ENCODE results near the gene GPC6. TPM values are rescaled to one million over a fixed set of nuclear protein-coding genes. Genes with fewer than 3 reads are reported as not detected.

GPC6 gene
- total RNA-seq, 1 donor from 2014 or later = 5.5 TPM

- no peak for TF ChIP-seq CTCF (IDR thresholded peaks at IDR 0.05; ENCODE audit: insufficient read depth, low read length, severe bottlenecking)
- Histone ChIP-seq H3K36me3 (ENCODE audit: control insufficient read depth, insufficient read depth, low read length) (no peaks in the 10 kb centered on the region), H3K27me3 (ENCODE audit: control insufficient read depth, insufficient read depth, low read length) (no peaks in the 10 kb centered on the region), H3K4me3 (ENCODE audit: low read depth, low read length) (no peak overlapping the region)
- no peak for FAIRE-seq
- DNase-seq (ENCODE audit: low read depth) = peak; percentile 92
Observed at GRCh38 chr13:93249364-93250306, 23.0 kb downstream of the GPC6 start.

DNA sequence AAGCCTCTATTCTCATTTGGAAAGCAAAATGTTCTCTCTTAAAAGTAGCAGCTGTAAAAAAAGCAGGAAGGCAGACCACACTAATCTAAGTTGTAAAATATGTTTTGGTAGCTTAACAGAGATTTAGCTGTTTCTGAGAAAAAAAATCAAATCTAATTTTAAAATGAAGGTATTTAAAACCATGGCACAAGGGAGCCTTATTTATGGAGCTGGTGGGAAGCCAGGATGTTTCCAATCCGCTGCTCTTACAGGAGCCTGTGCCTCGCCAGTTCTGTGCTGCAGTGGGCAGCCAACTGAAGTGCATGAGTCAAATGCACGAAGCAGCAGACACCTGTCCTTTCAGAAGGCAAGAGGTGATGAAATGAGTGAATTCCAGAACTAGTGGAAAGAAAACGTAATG is 28.2 kb downstream of the GPC6 start:
- DNase-seq (ENCODE audit: low read depth) (no peak), FAIRE-seq (no peak)
- no peak for TF ChIP-seq CTCF (IDR thresholded peaks at IDR 0.05; ENCODE audit: insufficient read depth, low read length, severe bottlenecking)
- Histone ChIP-seq H3K4me3 (ENCODE audit: low read depth, low read length) (no peak overlapping the region), H3K27me3 (ENCODE audit: control insufficient read depth, insufficient read depth, low read length) (no peaks in the 10 kb centered on the region), H3K36me3 (ENCODE audit: control insufficient read depth, insufficient read depth, low read length) (no peaks in the 10 kb centered on the region)

DNA sequence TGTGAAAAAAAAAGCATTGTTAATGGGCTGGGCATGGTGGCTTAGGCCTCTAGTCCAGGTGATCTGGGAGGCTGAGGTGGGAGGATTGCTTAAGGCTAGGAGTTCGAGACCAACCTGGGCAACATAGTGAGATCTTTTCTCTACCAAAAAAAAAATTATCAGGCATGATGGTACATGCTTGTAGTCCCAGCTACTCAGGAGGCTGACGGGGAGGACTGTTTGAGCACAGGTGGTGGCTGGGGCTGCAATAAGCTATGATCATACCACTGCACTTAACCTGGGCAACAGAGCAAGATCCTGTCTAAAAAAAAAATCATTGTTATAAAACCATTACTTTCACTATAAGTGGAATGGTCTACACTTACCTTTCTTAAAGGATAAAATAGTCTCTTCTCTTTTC is 30.4 kb downstream of the GPC6 start:
- no peaks in the 10 kb centered on the region for H3K27me3 ChIP-seq (ENCODE audit: control insufficient read depth, insufficient read depth, low read length)
- no peak for DNase-seq (ENCODE audit: low read depth)
- no peak for TF ChIP-seq CTCF (IDR thresholded peaks at IDR 0.05; ENCODE audit: insufficient read depth, low read length, severe bottlenecking)
- H3K36me3 ChIP-seq (ENCODE audit: control insufficient read depth, insufficient read depth, low read length) = no peaks in the 10 kb centered on the region
- H3K4me3 ChIP-seq (ENCODE audit: low read depth, low read length) = no peak overlapping the region
- no peak for FAIRE-seq

GRCh38 chr13:93259527-93260080 is 33.0 kb downstream of the GPC6 start:
- Histone ChIP-seq H3K4me3 (ENCODE audit: low read depth, low read length) (no peak overlapping the region), H3K27me3 (ENCODE audit: control insufficient read depth, insufficient read depth, low read length) (no peaks in the 10 kb centered on the region), H3K36me3 (ENCODE audit: control insufficient read depth, insufficient read depth, low read length) (no peaks in the 10 kb centered on the region)
- FAIRE-seq (no peak), DNase-seq (ENCODE audit: low read depth) (peak; percentile 32)
- no peak for TF ChIP-seq CTCF (IDR thresholded peaks at IDR 0.05; ENCODE audit: insufficient read depth, low read length, severe bottlenecking)

GRCh38 chr13:93260591-93260990 is 34.0 kb downstream of the GPC6 start:
- Histone ChIP-seq H3K4me3 (ENCODE audit: low read depth, low read length) (no peak overlapping the region), H3K36me3 (ENCODE audit: control insufficient read depth, insufficient read depth, low read length) (no peaks in the 10 kb centered on the region), H3K27me3 (ENCODE audit: control insufficient read depth, insufficient read depth, low read length) (no peaks in the 10 kb centered on the region)
- TF ChIP-seq CTCF (IDR thresholded peaks at IDR 0.05; ENCODE audit: insufficient read depth, low read length, severe bottlenecking) = no peak
- FAIRE-seq (no peak), DNase-seq (ENCODE audit: low read depth) (peak; percentile 45)
